K562 (cell line): ENCODE data around the gene MDK. TPM values are rescaled to one million over a fixed set of nuclear protein-coding genes. Genes with fewer than 3 reads are reported as not detected.

Experiments used
- BRCA1 ChIP-seq, 2 experiments: fragments of 450-650 bp in 1 of 2; sonication (generic) in 1 of 2; formaldehyde crosslinking in 1 of 2; IDR thresholded peaks; 2 replicates each; pipeline versions ENCODE4 v1.5.0 to v1.6.1; 2017 to 2020; ENCODE audit warnings: mild to moderate bottlenecking in 1 of 2, missing genetic modification reagents in 1 of 2
- CBFA2T2 ChIP-seq: fragments of 450-650 bp; conservative IDR thresholded peaks from 2 replicates; pipeline ENCODE4 v1.6.1; 2017; ENCODE audit warnings: mild to moderate bottlenecking
- CHD4 ChIP-seq: fragments of 200-600 bp; sonication (generic); IDR thresholded peaks from 3 replicates; pipeline ENCODE4 v1.6.1; 2012; ENCODE audit warnings: low read depth, mild to moderate bottlenecking, mixed read lengths, low read length, inconsistent platforms; ENCODE audit not compliant: insufficient read depth, insufficient replicate concordance, poor library complexity, severe bottlenecking
- CREB1 ChIP-seq, 2 experiments: sonication (generic) in 1 of 2; formaldehyde crosslinking in 1 of 2; IDR thresholded peaks; 2 replicates each; pipeline versions ENCODE4 v1.6.1 to v1.8.0; 2012 to 2022; ENCODE audit warnings: inconsistent platforms in 1 of 2, mild to moderate bottlenecking in 1 of 2, missing genetic modification reagents in 1 of 2, moderate library complexity in 1 of 2
- FOSL1 ChIP-seq: fragments of 200-800 bp; sonication (Bioruptor generic); conservative IDR thresholded peaks from 2 replicates; pipeline ENCODE4 v1.6.1; 2016; ENCODE audit warnings: missing genetic modification characterization, missing compliant biosample characterization
- FOXA1 ChIP-seq: fragments of 450-650 bp; IDR thresholded peaks from 2 replicates; pipeline ENCODE4 v1.6.1; 2016; ENCODE audit warnings: mild to moderate bottlenecking, borderline replicate concordance
- HIVEP1 ChIP-seq: fragments of 250-450 bp; sonication (Bioruptor Pico); IDR thresholded peaks from 2 replicates; pipeline ENCODE4 v1.4.0; 2020; ENCODE audit warnings: mild to moderate bottlenecking
- LARP7 ChIP-seq: fragments of 450-650 bp; IDR thresholded peaks from 2 replicates; pipeline ENCODE4 v1.6.1; 2016
- MAFG ChIP-seq: fragments of 450-650 bp; conservative IDR thresholded peaks from 2 replicates; pipeline ENCODE4 v1.6.1; 2016; ENCODE audit warnings: missing genetic modification characterization, missing compliant biosample characterization
- MYNN ChIP-seq, 2 experiments: sonication (generic); formaldehyde crosslinking in 1 of 2; IDR thresholded peaks; 2 replicates each; pipeline versions ENCODE4 v1.5.0 to v1.6.1; 2016 to 2020; ENCODE audit warnings: antibody characterized with exemption in 1 of 2, missing genetic modification reagents in 1 of 2
- NFE2L1 ChIP-seq: fragments of 450-650 bp; IDR thresholded peaks from 2 replicates; pipeline ENCODE4 v1.6.1; 2016; ENCODE audit warnings: missing genetic modification characterization, low read depth, mild to moderate bottlenecking, missing compliant biosample characterization, moderate library complexity, borderline replicate concordance
- RB1 ChIP-seq: fragments of 450-650 bp; IDR thresholded peaks from 2 replicates; pipeline ENCODE4 v1.6.1; 2017; ENCODE audit warnings: low read depth, mild to moderate bottlenecking
- RBM17 ChIP-seq: fragments of 200-400 bp; formaldehyde crosslinking; IDR thresholded peaks from 2 replicates; pipeline ENCODE4 v1.6.1; 2017; ENCODE audit warnings: low read depth, mild to moderate bottlenecking, low read length, borderline replicate concordance
- RBM39 ChIP-seq: fragments of 200-400 bp; formaldehyde crosslinking; optimal IDR thresholded peaks from 2 replicates; pipeline ENCODE3; 2018; ENCODE audit warnings: low read depth, low read length
- RFX1 ChIP-seq: fragments of 450-650 bp; IDR thresholded peaks from 2 replicates; pipeline ENCODE4 v1.6.1; 2016; ENCODE audit warnings: mild to moderate bottlenecking, moderate library complexity
- STAT5B ChIP-seq: fragments of 250-450 bp; sonication (Bioruptor Pico); IDR thresholded peaks from 2 replicates; pipeline ENCODE4 v1.8.0; 2021; ENCODE audit warnings: mild to moderate bottlenecking, inconsistent platforms
- TAF15 ChIP-seq: fragments of 200-400 bp; formaldehyde crosslinking; IDR thresholded peaks from 2 replicates; pipeline ENCODE4 v1.6.1; 2017; ENCODE audit warnings: mild to moderate bottlenecking, low read depth, low read length, moderate library complexity
- ZNF274 ChIP-seq: IDR thresholded peaks from 2 replicates; pipeline ENCODE4 v1.6.1; 2011; ENCODE audit warnings: low read depth, mild to moderate bottlenecking, low read length, moderate library complexity, borderline replicate concordance
- ZNF354B ChIP-seq: fragments of 250-450 bp; sonication (Bioruptor Pico); IDR thresholded peaks from 2 replicates; pipeline ENCODE4 v1.4.0; 2020
- polyA plus RNA-seq, 8 experiments: library from polyadenylated mRNA; depleted of rRNA in 4 of 8; stranded (reverse) in 5 of 8; unstranded in 3 of 8; fragments of >200 nt; fragmentation: Nextera tagmentation in 2 of 8; fragmentation: Illumina TruSeq in 1 of 8; extraction: Ambion mirVana in 2 of 8; extraction: Trizol in 1 of 8; gene quantifications; 2 replicates each; pipeline versions ENCODE4 v1.2.1 to v1.2.3, GENCODE V29; 2011 to 2014; ENCODE audit warnings: inconsistent platforms in 1 of 8, missing spikeins in 1 of 8
- total RNA-seq, 7 experiments: library from RNA; depleted of rRNA in 6 of 7; stranded (reverse); fragments of >200 nt in 6 of 7; fragmentation: Illumina TruSeq in 2 of 7; extraction: Trizol in 2 of 7; gene quantifications; 2 replicates each; pipeline versions ENCODE4 v1.2.1 to v1.2.3, GENCODE V29; 2011 to 2021; ENCODE audit warnings: low replicate concordance in 1 of 7
- TF ChIP-seq, protein P1 (sequence below): sonication (generic); formaldehyde crosslinking; IDR thresholded peaks from 2 replicates; pipeline ENCODE4 v1.8.0; 2022; ENCODE audit warnings: mild to moderate bottlenecking, missing genetic modification reagents
- TF ChIP-seq, protein P2 (sequence below): fragments of 450-650 bp; formaldehyde crosslinking; IDR thresholded peaks from 2 replicates; pipeline ENCODE4 v1.4.0; 2022; ENCODE audit warnings: missing genetic modification characterization
- TF ChIP-seq, protein P3 (sequence below): fragments of 250-450 bp; sonication (Bioruptor Pico); IDR thresholded peaks from 2 replicates; pipeline ENCODE4 v1.4.0; 2020

MDK gene
- total and polyA plus RNA-seq, 9 of the 15 experiments (the other 6 are each of a cell fraction or from before 2014, with no cell fraction given) = 20.7 to 700 (median 350) TPM

DNA sequence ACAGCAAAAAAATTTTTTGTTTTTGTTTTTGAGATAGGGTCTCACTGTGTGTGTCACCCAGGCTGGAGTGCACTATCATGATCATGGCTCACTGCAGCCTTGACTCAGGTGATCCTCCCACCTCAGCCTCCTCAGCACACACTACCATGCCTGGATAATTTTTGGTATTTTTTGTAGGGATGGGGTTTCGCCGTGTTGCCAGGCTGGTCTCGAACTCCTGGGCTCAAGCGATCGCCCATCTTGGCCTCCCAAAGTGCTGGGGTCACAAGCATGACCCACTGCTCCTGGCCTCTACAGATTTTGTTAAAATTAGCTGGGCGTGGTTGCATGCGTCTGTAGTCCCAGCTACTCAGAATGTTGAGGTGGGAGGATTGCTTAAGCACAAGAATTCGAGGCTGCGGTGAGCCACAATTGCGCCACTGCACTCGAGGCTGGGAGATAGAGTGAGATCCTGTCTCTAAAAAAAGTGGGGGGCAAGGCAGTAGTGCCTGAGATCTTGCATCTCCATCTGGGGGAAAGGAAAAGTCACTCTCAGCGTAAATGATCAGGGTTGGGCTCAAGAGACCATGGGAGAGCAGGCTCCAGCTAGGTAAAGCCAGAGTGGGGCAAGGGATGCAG is 44.8 kb upstream of the MDK start (continued):
- no peak for TF ChIP-seq RBM17
- no peak for TF ChIP-seq STAT5B (CRISPR knock-in tag)
- TF ChIP-seq, protein P1, sequence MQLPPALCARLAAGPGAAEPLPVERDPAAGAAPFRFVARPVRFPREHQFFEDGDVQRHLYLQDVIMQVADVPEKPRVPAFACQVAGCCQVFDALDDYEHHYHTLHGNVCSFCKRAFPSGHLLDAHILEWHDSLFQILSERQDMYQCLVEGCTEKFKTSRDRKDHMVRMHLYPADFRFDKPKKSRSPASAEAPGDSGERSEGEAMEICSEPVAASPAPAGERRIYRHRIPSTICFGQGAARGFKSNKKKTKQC (CRISPR knock-in tag) = no peak
- no peak for TF ChIP-seq NFE2L1 (tag)
- 0 out of 2 replicates have a peak, but pooled peaks have one; percentile 21 for TF ChIP-seq MYNN (IDR thresholded peaks at IDR 0.05)
- TF ChIP-seq MYNN (CRISPR knock-in tag; IDR thresholded peaks at IDR 0.05) = no peak
- no peak for TF ChIP-seq ZNF354B
- no peak for TF ChIP-seq RBM39
- TF ChIP-seq FOXA1 = no peak
- TF ChIP-seq CREB1 (IDR thresholded peaks at IDR 0.05) = no peak
- no peak for TF ChIP-seq CREB1 (CRISPR knock-in tag; IDR thresholded peaks at IDR 0.05)
- TF ChIP-seq, protein P2, sequence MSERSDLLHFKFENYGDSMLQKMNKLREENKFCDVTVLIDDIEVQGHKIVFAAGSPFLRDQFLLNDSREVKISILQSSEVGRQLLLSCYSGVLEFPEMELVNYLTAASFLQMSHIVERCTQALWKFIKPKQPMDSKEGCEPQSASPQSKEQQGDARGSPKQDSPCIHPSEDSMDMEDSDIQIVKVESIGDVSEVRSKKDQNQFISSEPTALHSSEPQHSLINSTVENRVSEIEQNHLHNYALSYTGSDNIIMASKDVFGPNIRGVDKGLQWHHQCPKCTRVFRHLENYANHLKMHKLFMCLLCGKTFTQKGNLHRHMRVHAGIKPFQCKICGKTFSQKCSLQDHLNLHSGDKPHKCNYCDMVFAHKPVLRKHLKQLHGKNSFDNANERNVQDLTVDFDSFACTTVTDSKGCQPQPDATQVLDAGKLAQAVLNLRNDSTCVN = no peak
- peak; percentile 39; the same call in 1 of the 2 replicates for TF ChIP-seq FOSL1
- no peak for TF ChIP-seq RFX1
- no peak for TF ChIP-seq BRCA1 (IDR thresholded peaks at IDR 0.05)
- TF ChIP-seq BRCA1 (CRISPR knock-in tag; IDR thresholded peaks at IDR 0.05) = no peak
- TF ChIP-seq TAF15 = no peak
- TF ChIP-seq MAFG (tag) = no peak
- TF ChIP-seq ZNF274 = no peak
- no peak for TF ChIP-seq LARP7
- TF ChIP-seq CHD4 = no peak
- TF ChIP-seq, protein P3, sequence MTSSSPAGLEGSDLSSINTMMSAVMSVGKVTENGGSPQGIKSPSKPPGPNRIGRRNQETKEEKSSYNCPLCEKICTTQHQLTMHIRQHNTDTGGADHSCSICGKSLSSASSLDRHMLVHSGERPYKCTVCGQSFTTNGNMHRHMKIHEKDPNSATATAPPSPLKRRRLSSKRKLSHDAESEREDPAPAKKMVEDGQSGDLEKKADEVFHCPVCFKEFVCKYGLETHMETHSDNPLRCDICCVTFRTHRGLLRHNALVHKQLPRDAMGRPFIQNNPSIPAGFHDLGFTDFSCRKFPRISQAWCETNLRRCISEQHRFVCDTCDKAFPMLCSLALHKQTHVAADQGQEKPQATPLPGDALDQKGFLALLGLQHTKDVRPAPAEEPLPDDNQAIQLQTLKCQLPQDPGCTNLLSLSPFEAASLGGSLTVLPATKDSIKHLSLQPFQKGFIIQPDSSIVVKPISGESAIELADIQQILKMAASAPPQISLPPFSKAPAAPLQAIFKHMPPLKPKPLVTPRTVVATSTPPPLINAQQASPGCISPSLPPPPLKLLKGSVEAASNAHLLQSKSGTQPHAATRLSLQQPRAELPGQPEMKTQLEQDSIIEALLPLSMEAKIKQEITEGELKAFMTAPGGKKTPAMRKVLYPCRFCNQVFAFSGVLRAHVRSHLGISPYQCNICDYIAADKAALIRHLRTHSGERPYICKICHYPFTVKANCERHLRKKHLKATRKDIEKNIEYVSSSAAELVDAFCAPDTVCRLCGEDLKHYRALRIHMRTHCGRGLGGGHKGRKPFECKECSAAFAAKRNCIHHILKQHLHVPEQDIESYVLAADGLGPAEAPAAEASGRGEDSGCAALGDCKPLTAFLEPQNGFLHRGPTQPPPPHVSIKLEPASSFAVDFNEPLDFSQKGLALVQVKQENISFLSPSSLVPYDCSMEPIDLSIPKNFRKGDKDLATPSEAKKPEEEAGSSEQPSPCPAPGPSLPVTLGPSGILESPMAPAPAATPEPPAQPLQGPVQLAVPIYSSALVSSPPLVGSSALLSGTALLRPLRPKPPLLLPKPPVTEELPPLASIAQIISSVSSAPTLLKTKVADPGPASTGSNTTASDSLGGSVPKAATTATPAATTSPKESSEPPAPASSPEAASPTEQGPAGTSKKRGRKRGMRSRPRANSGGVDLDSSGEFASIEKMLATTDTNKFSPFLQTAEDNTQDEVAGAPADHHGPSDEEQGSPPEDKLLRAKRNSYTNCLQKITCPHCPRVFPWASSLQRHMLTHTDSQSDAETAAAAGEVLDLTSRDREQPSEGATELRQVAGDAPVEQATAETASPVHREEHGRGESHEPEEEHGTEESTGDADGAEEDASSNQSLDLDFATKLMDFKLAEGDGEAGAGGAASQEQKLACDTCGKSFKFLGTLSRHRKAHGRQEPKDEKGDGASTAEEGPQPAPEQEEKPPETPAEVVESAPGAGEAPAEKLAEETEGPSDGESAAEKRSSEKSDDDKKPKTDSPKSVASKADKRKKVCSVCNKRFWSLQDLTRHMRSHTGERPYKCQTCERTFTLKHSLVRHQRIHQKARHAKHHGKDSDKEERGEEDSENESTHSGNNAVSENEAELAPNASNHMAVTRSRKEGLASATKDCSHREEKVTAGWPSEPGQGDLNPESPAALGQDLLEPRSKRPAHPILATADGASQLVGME (CRISPR knock-in tag) = no peak
- TF ChIP-seq CBFA2T2 = peak; percentile 67
- no peak for TF ChIP-seq HIVEP1 (CRISPR knock-in tag)
- TF ChIP-seq RB1 = peak; percentile 13; the same call in 1 of the 2 replicates
